ENCODE measurements around the gene MSLN.
A peak's percentile ranks its signal among the peaks of the same experiment; 100 is the strongest.

GRCh38 chr16:740764-741505 is 19.6 kb upstream of the MSLN start, which contains the start of gene CIAO3:
- TF ChIP-seq CTCF (IDR thresholded peaks at IDR 0.05) (peak in 5 of 7 experiments; percentile 88 to 97 (median 94)), EP300 (IDR thresholded peaks at IDR 0.05) (no peak), POLR2AphosphoS5 (IDR thresholded peaks at IDR 0.05) (peak; percentile 99), POLR2A (IDR thresholded peaks at IDR 0.05) (peak in 1 of 4 donors; percentile 26)
